ENCODE measurements around the gene ENC1. TPM values are rescaled to one million over a fixed set of nuclear protein-coding genes. Genes with fewer than 3 reads are reported as not detected.

ENC1 gene
- 12.9 and 13.8 TPM in 2 replicates for total RNA-seq
- long read RNA-seq, full-length matches to known transcripts = 18 of 28 reads
- long read RNA-seq, partial matches to known transcripts = 0 of 28 reads
- long read RNA-seq, other reads (novel, unspliced or antisense) = 10 of 28 reads

- H3K4me3 Mint-ChIP-seq (ENCODE audit: unreplicated experiment) = peak within 1 kb of the TSS; percentile 92
- TF ChIP-seq CTCF (IDR thresholded peaks at IDR 0.05) = peak; percentile 60
- peaks cover 6% of the 10 kb centered on the region for H3K36me3 Mint-ChIP-seq (ENCODE audit: unreplicated experiment)
- H3K27ac Mint-ChIP-seq (ENCODE audit: unreplicated experiment) = peak within 1 kb of the TSS; percentile 77
- peak; percentile 94 for DNase-seq (ENCODE audit: extremely low spot score, unreplicated experiment)
- H3K4me1 Mint-ChIP-seq (ENCODE audit: unreplicated experiment) = peaks cover 42% of the 10 kb centered on the region
- H3K27me3 Mint-ChIP-seq (ENCODE audit: unreplicated experiment) = no peaks in the 10 kb centered on the region
- H3K9me3 Mint-ChIP-seq (ENCODE audit: unreplicated experiment) = no peaks in the 10 kb centered on the region
Observed at GRCh38 chr5:74640450-74640953, at the start of gene ENC1. Gene ENC1 (minus strand): TSS chr5:74640728. CDS start chr5:74636485, 4,243 bp downstream.

DNA sequence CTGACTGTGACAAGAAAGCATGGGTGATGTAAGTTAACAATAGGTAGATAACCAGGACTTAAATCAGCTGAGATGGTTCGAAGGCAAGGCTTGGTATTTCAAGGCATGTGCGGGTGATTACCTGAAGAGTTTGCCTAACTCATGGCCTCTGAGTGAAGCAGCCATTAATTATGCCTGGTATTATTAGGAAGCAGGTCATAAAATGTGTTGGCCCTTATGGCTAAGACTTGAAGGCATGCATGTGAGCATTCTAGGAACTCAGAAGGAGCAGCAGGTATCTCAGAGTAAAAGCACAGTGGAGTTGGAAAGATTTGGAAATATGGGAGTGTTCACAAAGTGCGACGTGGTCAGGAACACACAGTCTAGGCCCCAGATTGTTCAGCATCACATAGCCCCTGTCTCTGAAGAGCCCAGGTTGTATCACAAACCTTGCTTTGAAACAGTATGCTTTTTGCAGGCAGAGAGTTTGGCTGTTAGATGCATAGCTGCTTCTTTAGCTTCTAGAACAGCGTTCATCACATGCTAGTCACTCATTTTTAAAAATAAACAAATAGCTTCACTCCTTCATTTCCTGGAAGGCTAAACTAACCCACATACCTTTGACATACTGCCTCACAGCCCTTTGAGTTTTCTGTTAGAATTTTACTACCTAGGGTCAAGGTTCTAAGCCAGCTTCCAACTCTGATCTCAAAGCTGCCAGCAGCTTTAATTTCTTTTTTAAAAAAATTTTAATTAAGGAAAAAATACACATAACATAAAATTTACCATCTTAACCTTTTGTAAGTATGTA is 46.6 kb upstream of the ENC1 start:
- Mint-ChIP-seq H3K9me3 (ENCODE audit: unreplicated experiment) (no peaks in the 10 kb centered on the region), H3K36me3 (ENCODE audit: unreplicated experiment) (peaks cover 15% of the 10 kb centered on the region), H3K4me3 (ENCODE audit: unreplicated experiment) (no peak overlapping the region), H3K27me3 (ENCODE audit: unreplicated experiment) (no peaks in the 10 kb centered on the region), H3K27ac (ENCODE audit: unreplicated experiment) (no peak overlapping the region), H3K4me1 (ENCODE audit: unreplicated experiment) (peaks cover 21% of the 10 kb centered on the region)
- no peak for TF ChIP-seq CTCF (IDR thresholded peaks at IDR 0.05)
- no peak for DNase-seq (ENCODE audit: extremely low spot score, unreplicated experiment)

- H3K27me3 Mint-ChIP-seq (ENCODE audit: unreplicated experiment) = no peaks in the 10 kb centered on the region
Observed at GRCh38 chr5:74685979-74686631, 45.6 kb upstream of the ENC1 start.

GRCh38 chr5:74684900-74685851 is 44.6 kb upstream of the ENC1 start, which contains the start of gene HEXB:
Gene HEXB (plus strand): TSS chr5:74685233. CDS start chr5:74685261, 28 bp downstream.
- peaks cover 6% of the 10 kb centered on the region for H3K36me3 Mint-ChIP-seq (ENCODE audit: unreplicated experiment)
- TF ChIP-seq CTCF (IDR thresholded peaks at IDR 0.05) = no peak
- peak within 1 kb of the TSS; percentile 54 for H3K27ac Mint-ChIP-seq (ENCODE audit: unreplicated experiment)
- peaks cover 21% of the 10 kb centered on the region for H3K4me1 Mint-ChIP-seq (ENCODE audit: unreplicated experiment)
- peak within 1 kb of the TSS; percentile 73 for H3K4me3 Mint-ChIP-seq (ENCODE audit: unreplicated experiment)
- DNase-seq (ENCODE audit: extremely low spot score, unreplicated experiment) = peak; percentile 95
- no peaks in the 10 kb centered on the region for H3K9me3 Mint-ChIP-seq (ENCODE audit: unreplicated experiment)
- H3K27me3 Mint-ChIP-seq (ENCODE audit: unreplicated experiment) = no peaks in the 10 kb centered on the region

More at GRCh38 chr5:74685979-74686631, 45.6 kb upstream of the ENC1 start:
- H3K9me3 Mint-ChIP-seq (ENCODE audit: unreplicated experiment) = no peaks in the 10 kb centered on the region
- H3K36me3 Mint-ChIP-seq (ENCODE audit: unreplicated experiment) = peaks cover 13% of the 10 kb centered on the region
- H3K4me3 Mint-ChIP-seq (ENCODE audit: unreplicated experiment) = peak overlapping the region; percentile 73
- H3K4me1 Mint-ChIP-seq (ENCODE audit: unreplicated experiment) = peaks cover 21% of the 10 kb centered on the region
- H3K27ac Mint-ChIP-seq (ENCODE audit: unreplicated experiment) = peak overlapping the region; percentile 20
- DNase-seq (ENCODE audit: extremely low spot score, unreplicated experiment) = no peak
- TF ChIP-seq CTCF (IDR thresholded peaks at IDR 0.05) = no peak
